ENCODE results near the gene RIBC1.

The RIBC1 gene

GRCh38 chrX:53435997-53436396 is 13.3 kb downstream of the RIBC1 start:
- TF ChIP-seq CTCF (IDR thresholded peaks at IDR 0.05) = peak; percentile 75
- H3K27ac ChIP-seq = no peak overlapping the region
- no peak for DNase-seq (ENCODE audit: low spot score)
- no peak overlapping the region for H3K4me3 ChIP-seq

GRCh38 chrX:53437206-53437605 is 14.5 kb downstream of the RIBC1 start:
- no peak for TF ChIP-seq CTCF (IDR thresholded peaks at IDR 0.05)
- H3K27ac ChIP-seq = no peak overlapping the region
- H3K4me3 ChIP-seq = no peak overlapping the region
- DNase-seq (ENCODE audit: low spot score) = no peak

GRCh38 chrX:53438174-53438831 is 15.6 kb downstream of the RIBC1 start:
- no peak for TF ChIP-seq CTCF (IDR thresholded peaks at IDR 0.05)
- no peak for DNase-seq (ENCODE audit: low spot score)
- Histone ChIP-seq H3K27ac (no peak overlapping the region), H3K4me3 (no peak overlapping the region)

GRCh38 chrX:53438832-53439230 is 16.2 kb downstream of the RIBC1 start:
- TF ChIP-seq CTCF (IDR thresholded peaks at IDR 0.05) = no peak
- DNase-seq (ENCODE audit: low spot score) = no peak
- no peak overlapping the region for H3K27ac ChIP-seq

GRCh38 chrX:53440101-53440500 is 17.4 kb downstream of the RIBC1 start:
- peak overlapping the region in 1 of 2 donors; percentile 77 for H3K27ac ChIP-seq
- DNase-seq (ENCODE audit: low spot score) = no peak
- H3K4me3 ChIP-seq = peak overlapping the region; percentile 68

More at GRCh38 chrX:53438832-53439230, 16.2 kb downstream of the RIBC1 start:
- H3K4me3 ChIP-seq = no peak overlapping the region

GRCh38 chrX:53440621-53441517 is 18.2 kb downstream of the RIBC1 start:
- TF ChIP-seq CTCF (IDR thresholded peaks at IDR 0.05) = no peak
- DNase-seq (ENCODE audit: low spot score) = peak; percentile 83
- H3K4me3 ChIP-seq = peak overlapping the region; percentile 68
- H3K27ac ChIP-seq = peak overlapping the region; percentile 43 to 77

More at GRCh38 chrX:53440101-53440500, 17.4 kb downstream of the RIBC1 start:
- TF ChIP-seq CTCF (IDR thresholded peaks at IDR 0.05) = no peak
